ENCODE results near the gene AKAP9.
"Not testable (repeated sequence)": the region's sequence is repeated elsewhere in the genome, so short reads cannot be mapped to it uniquely, and the experiment has no call there.

The AKAP9 gene

DNA sequence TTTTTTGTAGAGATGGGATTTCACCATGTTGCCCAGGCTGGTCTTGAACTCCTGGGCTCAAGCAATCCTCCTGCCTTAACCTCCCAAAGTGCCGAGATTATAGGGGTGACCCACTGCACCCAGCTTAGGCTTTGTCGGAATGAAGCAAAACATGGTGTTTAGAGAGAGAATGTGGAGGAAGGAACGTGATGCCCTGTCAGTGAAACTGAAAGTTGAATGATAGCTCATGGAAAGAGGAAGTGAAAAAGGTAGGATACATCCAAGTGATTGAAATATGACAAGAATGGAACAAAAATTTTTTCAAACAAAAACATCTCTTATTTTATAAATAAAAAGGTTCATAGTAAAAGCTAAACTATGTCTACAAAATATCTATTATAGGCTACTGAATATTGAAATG, 5.9 kb downstream of the AKAP9 start:
- no peak for DNase-seq (ENCODE audit: low read depth, low spot score)

GRCh38 chr7:91947948-91948347, 7.3 kb downstream of the AKAP9 start:
- DNase-seq (ENCODE audit: low read depth, low spot score) = no peak

GRCh38 chr7:91949221-91950009, 8.8 kb downstream of the AKAP9 start:
- no peak for DNase-seq (ENCODE audit: low read depth, low spot score)

DNA sequence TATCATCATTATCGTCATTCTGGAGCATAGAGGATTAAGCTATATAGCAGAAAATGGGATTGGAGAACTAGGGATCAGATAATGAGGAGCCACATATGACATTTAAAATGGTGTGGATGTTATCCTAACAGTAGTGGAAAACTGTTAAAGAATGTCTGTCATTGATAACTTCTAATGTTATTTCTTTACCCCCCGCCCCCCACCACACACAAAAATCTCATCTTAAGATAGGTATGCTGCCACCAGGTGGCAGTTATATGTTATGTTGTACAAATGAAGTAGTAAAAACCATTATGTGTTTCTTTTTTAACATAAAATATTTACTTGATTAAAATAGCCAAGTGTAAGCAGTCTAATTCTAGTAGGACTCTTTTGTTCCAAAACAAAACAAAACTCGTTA, 13.0 kb downstream of the AKAP9 start:
- DNase-seq (ENCODE audit: low read depth, low spot score) = no peak

DNA sequence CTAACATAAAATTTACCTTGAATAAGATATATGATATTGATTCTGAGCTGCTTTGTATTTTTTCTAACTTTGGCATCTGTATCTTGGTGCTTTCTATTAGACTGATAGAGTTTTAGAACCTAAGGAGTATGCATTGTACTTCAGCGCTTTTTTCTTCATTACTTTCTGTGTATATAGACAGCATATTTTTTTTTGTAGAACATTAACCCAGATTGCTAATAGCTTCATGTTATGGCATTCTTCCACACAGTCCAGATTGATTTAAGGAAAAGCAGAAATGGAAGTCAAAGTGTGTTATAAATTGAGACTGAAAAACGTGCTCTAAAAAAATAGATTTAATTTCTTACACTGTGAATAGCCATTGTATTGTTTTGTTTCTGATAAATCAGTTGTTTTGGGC, 15.8 kb downstream of the AKAP9 start:
- DNase-seq (ENCODE audit: low read depth, low spot score) = not testable (repeated sequence)

GRCh38 chr7:91957232-91957631, 16.6 kb downstream of the AKAP9 start:
- DNase-seq (ENCODE audit: low read depth, low spot score) = no peak

DNA sequence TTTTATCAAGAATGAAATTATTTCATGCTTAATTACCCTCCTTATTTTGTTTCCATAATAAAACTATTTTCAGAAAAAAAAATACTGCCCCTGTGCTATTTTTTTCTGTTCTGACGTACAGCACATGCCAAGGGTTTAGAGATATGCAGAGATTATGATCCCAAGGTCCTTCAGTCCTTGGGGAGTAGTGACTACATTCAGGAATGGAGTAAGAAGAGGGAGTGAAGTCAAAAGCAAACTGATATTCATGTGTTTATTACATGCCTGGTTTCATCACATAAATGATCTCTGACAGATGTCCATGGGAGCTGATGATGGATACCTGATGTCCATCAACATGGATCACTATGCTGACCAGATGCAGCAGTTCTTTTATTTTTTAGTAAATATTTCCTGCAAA, 17.2 kb downstream of the AKAP9 start:
- no peak for DNase-seq (ENCODE audit: low read depth, low spot score)

DNA sequence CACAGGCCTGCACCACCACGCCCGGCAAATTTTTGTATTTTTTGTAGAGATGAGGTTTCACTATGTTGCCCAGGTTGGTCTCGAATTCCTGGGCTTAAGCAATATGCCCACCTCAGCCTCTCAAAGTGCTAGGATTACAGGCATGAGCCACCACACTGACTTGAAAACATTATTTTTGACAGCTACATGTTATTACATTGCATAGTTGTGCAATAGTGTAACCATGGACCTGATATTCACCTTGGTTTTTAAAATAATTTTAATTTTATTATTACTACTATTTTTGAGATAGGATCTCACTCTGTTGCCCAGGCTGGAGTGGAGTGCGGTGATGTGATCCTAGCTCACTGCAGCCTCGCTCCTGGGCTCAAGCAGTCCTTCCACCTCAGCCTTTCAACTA, 18.4 kb downstream of the AKAP9 start:
- no peak for DNase-seq (ENCODE audit: low read depth, low spot score)

DNA sequence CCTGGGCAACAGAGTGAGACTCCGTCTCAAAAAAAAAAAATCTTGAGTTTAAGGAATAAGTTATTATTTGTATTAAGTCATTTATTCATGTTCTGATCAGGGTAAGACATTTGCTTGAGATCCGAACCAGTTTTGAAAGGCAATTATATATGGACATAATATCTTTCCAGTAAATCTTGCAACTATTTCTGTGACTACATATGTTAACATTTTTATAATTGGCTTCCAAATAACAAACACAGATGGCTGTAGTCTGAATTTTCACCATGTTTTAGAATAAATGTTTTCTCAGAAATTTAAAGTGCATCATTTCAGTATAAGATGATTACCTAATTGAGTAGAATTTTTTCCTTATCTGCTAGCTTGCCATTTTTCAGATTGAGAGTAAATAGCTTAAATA, 21.2 kb downstream of the AKAP9 start:
- DNase-seq (ENCODE audit: low read depth, low spot score) = no peak

- DNase-seq (ENCODE audit: low read depth, low spot score) = no peak
Measured at GRCh38 chr7:91962419-91962818, 21.8 kb downstream of the AKAP9 start.

DNA sequence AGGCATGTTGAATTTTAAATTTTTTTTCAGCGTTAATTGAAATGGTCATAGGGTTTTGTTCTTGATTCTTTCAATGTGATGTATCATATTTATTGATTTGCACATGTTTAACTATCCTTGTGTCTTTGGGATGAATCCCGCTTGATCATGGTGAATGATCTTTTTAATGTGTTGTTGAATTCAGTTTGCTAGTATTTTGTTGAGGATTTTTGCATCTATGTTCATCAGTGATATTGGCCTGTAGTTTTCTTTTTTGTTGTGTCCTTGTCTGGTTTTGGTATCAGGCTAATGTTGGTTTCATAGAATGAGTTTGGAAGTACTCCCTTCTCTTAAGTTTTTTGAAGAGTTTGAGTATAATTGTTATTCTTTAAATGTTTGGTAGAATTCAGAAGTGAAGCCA, 26.9 kb downstream of the AKAP9 start:
- not testable (repeated sequence) for DNase-seq (ENCODE audit: low read depth, low spot score)

DNA sequence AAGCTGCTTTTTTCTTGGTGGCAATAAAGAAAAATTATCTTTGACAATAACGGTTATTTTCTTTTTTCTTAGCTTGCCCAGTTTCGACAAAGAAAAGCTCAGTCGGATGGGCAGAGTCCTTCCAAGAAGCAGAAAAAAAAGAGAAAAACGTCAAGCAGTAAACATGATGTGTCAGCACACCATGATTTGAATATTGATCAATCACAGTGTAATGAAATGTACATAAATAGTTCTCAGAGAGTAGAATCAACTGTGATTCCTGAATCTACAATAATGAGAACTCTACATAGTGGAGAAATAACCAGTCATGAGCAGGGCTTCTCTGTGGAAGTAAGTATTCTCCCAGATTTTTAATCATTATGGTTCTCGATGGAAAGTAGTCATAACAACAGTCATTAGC, 33.0 kb downstream of the AKAP9 start:
- DNase-seq (ENCODE audit: low read depth, low spot score) = no peak

DNA sequence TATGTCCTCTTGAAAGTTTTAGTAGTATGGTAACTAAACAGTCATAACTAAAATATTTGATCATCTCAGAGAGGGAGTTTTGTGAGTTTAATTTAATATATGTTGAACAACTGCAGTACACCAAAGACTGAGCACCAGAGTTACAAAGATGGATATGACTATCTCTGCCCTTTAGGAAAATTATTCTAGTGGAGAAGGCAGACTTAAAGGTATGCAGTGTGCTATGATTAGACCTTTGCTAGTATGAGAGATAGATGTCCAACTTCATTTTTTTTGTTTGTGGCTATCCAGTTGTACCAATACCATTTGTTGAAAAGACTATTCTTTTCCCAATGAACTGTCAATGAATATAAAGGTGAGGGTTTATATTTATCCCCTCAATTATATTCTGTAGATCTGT, 33.4 kb downstream of the AKAP9 start:
- no peak for DNase-seq (ENCODE audit: low read depth, low spot score)

- no peak for DNase-seq (ENCODE audit: low read depth, low spot score)
Measured at GRCh38 chr7:91976743-91977142, 36.1 kb downstream of the AKAP9 start.

GRCh38 chr7:91979590-91979989, 38.9 kb downstream of the AKAP9 start:
- no peak for DNase-seq (ENCODE audit: low read depth, low spot score)

- DNase-seq (ENCODE audit: low read depth, low spot score) = not testable (repeated sequence)
Measured at GRCh38 chr7:91982352-91982751, 41.7 kb downstream of the AKAP9 start.

DNA sequence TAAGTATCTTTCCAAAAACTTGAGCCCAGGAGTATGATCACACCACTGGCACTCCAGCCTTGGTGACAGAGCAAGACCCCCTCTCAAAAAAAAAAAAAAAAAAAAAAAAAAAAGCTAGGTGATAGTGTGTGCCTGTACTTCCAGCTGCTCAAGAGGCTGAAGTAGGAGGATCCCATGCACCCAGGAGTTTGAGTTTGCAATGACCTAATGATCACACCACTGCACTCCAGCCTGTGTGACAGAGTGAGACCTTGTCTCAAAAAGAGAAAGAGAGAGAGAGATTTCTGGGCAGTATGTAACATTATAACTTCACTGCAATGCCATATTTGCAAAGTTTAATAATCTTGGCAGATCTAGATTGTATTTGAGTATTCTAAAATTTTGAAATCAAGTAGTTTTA, 47.6 kb downstream of the AKAP9 start:
- DNase-seq (ENCODE audit: low read depth, low spot score) = no peak

DNA sequence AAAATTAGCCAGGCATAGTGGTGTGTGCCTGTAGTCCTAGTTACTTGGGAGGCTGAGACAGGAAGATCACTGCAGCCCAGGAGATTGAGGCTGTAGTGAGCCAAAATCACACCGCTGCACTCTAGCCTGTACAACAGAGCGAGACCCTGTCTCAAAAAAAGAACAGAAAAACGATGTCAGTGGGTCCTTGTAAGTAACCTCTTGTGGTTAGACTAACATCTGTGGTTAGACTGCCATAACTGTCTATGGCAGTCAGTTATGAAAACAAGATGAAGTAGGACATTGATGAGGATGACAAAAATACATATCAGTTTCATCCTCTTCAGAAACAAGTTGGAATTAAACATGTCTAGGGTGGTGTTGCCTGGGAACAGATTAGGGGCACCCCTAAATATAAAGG, 53.3 kb downstream of the AKAP9 start:
- no peak for DNase-seq (ENCODE audit: low read depth, low spot score)

DNA sequence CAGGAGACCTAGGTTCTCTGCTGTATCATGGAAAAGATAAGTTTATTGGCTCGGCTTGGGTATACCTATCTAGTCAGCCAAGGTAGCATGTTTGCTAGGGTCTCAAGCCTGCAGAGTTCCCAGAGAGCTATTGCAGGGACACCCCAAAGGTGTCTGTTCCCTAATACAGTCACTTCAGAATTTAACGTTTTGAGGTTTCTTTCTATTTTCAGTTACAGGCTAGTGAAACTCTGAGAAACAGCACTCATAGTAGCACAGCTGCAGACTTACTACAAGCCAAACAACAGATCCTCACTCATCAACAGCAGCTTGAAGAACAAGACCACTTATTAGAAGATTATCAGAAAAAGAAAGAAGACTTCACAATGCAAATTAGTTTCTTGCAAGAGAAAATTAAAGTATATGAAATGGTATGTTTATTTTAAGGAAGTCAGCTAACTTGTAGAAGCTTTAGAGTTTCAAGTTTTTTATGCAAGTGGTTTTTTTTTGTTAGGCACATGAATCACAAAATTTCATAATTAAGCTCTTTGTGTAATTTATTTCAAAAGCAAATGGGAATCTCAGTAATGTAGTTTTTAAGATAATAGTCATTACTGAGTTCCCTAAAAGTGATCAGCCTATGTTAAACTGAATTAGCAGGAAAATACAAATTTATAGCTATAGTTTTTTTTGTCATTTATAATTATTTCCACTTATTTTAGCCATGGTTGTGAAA, 54.9 kb downstream of the AKAP9 start:
- no peak for DNase-seq (ENCODE audit: low read depth, low spot score)

DNA sequence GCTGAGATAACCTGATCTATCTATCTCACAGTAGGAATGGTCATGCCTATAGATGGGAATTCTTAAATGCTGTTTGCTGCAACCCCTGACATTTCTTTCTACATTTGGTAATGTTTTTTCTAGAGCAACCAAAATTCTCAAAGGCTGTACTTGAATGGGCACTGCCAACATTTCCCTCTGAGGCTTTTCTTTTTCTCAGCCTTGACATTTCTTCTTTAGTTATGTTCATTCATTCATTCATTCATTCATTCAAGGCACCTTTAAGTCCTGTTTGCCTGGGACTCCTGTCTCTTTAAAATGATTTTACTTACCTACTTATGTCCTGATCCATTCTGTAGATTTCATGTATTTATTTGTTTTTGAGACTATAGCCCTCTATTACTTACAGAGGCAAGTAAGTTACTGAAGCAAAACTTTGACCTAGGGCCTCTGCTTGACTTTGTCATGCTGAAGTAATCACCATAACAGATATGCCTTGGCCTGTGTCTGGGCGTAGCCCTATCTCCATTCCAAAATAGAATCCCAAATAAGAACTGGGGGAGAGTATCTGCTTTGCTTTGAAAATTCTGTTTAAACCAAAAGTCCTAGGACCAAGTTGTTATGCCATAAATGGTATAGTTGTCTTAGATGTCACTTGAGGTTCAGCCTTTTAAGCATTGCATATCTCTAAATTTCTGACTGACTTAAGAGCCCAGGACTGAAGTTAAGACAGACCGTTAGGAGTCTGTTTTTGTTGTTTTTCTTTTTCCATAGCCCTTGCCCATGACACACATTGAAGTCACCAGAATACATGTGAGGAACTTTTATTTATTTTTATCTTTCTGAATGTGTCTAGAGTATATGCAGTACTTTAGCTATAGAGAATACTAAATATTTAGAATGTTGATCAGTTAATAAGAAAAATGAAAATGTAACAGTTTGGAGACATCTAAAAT, 59.2 kb downstream of the AKAP9 start:
- no peak for DNase-seq (ENCODE audit: low read depth, low spot score)

DNA sequence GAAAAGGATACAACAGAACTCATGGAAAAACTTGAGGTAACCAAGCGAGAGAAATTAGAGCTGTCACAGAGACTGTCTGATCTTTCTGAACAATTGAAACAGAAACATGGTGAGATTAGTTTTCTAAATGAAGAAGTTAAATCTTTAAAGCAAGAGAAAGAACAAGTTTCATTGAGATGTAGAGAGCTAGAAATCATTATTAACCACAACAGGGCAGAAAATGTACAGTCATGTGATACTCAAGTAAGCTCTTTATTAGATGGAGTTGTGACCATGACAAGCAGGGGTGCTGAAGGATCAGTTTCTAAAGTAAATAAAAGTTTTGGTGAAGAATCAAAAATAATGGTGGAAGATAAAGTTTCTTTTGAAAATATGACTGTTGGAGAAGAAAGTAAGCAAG, 62.1 kb downstream of the AKAP9 start:
- no peak for DNase-seq (ENCODE audit: low read depth, low spot score)

GRCh38 chr7:92006046-92006445, 65.4 kb downstream of the AKAP9 start:
- DNase-seq (ENCODE audit: low read depth, low spot score) = no peak
